NCI-H82 treated with DMSO at 0.1 percent for 48 hours (cell line): ENCODE measurements around the gene SPINK5.

Source experiments
- DNase-seq: peaks from one replicate; lab custom pipeline; 2025; ENCODE audit not compliant: unreplicated experiment; lab: John Stamatoyannopoulos, UW

The SPINK5 gene

GRCh38 chr5:148176480-148176879, 112.7 kb downstream of the SPINK5 start:
- DNase-seq, result peak; percentile 82

GRCh38 chr5:148177207-148177606, 113.4 kb downstream of the SPINK5 start:
- DNase-seq, result no peak

- DNase-seq, result peak; percentile 11
Measured at GRCh38 chr5:148179234-148179824, 115.5 kb downstream of the SPINK5 start.

GRCh38 chr5:148186248-148187003, 122.6 kb downstream of the SPINK5 start:
- no peak for DNase-seq
